ENCODE measurements around the gene MRGPRE. TPM values are rescaled to one million over a fixed set of nuclear protein-coding genes. Genes with fewer than 3 reads are reported as not detected.

MRGPRE gene
- total and polyA plus RNA-seq, 2 donors (not counting 1 experiment from before 2014, with no cell fraction given) = not detected

DNA sequence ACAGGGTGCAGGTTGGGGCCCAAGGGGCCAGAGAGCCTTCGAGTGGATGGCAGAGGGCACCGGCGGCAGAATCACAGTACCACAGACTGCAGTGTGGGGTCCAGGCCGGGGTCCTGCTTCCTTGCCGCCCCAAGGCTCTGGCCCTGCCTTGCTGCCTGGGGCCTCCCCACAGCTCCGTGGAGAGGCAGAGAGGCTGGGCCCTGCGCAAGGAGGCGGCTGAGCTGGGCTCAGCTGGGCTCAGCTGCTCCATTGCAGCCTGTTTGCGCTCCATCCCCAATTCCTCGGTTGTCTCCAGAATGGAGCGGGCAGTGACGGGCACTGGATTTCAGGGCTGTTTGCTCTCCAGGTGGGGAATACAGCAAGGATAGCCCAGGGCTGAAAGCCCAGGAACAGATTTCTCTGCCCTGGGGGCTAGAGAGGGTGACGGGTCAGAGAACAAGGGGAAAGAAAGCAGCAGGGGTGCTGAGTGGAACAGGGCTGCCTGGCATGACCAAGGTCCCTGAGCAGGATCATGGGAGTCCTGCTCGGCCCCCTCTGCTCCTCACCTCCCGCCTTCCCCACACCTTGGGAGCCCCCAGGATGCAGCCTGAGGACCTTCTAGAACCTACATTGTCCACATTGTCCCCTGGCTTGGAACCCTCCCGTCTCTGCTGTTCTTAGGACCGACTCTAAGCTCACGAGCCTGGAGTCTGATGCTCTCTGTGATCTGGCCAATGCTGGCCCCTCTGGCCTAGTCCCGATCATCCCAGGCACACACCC lies 32.5 kb downstream of the MRGPRE start:
- no peak for DNase-seq
- 89% methylated on average over 19 of the region's 19 CpGs for WGBS (ENCODE audit: insufficient coverage)

DNA sequence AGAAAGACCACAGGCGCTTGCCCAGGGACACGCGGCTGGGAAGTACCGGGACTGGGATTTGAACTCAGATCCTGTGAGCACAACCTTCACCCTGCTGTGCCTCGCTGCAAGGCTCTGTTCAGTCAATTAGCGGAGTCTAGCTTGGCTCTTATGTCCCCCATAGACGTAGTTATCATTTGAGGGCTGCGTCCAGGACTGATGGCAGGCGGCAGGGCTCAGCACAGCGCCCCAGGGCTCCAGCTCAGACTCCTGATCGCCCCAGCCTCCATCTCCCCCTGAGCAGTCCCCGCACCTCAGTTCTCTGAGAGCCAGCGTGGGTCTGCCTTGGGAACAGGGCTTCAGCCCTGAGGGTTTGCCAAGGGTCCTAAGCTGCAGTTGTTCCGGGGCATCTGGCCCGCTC lies 33.4 kb downstream of the MRGPRE start:
- H3K4me3 ChIP-seq (ENCODE audit: control extremely low read depth in 1 of 5, extremely low read depth in 1 of 5, insufficient read depth in 1 of 5, low read depth in 2 of 5, low read length in 4 of 5) = no peak overlapping the region
- ATAC-seq (ENCODE audit: low read depth) (no peak), DNase-seq (no peak)
- H3K9me3 ChIP-seq (ENCODE audit: control extremely low read depth in 1 of 3, control insufficient read depth in 2 of 3, insufficient read depth in 1 of 3, low read length in 2 of 3) = no peaks in the 10 kb centered on the region
- H3K27ac ChIP-seq (ENCODE audit: low read length in 2 of 2) = no peak overlapping the region
- no peaks in the 10 kb centered on the region for H4K20me1 ChIP-seq (ENCODE audit: control insufficient read depth, insufficient read depth, low read length, poor library complexity, severe bottlenecking)
- no peak for TF ChIP-seq EZH2 (IDR thresholded peaks at IDR 0.05; ENCODE audit: borderline replicate concordance, insufficient read depth, low read depth, low read length, poor library complexity, severe bottlenecking)
- TF ChIP-seq, protein P1, sequence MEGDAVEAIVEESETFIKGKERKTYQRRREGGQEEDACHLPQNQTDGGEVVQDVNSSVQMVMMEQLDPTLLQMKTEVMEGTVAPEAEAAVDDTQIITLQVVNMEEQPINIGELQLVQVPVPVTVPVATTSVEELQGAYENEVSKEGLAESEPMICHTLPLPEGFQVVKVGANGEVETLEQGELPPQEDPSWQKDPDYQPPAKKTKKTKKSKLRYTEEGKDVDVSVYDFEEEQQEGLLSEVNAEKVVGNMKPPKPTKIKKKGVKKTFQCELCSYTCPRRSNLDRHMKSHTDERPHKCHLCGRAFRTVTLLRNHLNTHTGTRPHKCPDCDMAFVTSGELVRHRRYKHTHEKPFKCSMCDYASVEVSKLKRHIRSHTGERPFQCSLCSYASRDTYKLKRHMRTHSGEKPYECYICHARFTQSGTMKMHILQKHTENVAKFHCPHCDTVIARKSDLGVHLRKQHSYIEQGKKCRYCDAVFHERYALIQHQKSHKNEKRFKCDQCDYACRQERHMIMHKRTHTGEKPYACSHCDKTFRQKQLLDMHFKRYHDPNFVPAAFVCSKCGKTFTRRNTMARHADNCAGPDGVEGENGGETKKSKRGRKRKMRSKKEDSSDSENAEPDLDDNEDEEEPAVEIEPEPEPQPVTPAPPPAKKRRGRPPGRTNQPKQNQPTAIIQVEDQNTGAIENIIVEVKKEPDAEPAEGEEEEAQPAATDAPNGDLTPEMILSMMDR (IDR thresholded peaks at IDR 0.05) = no peak
- Mint-ChIP-seq H3K4me3 (no peak overlapping the region), H3K27ac (no peak overlapping the region), H3K9me3 (ENCODE audit: insufficient read depth) (no peaks in the 10 kb centered on the region), H3K27me3 (peaks cover 5% of the 10 kb centered on the region), H3K4me1 (no peaks in the 10 kb centered on the region)
- peaks cover 0 to 9% (median 2%) of the 10 kb centered on the region in 4 experiments for H3K27me3 ChIP-seq (replicated peaks in 1 of 4; ENCODE audit: control extremely low read depth in 1 of 4, control insufficient read depth in 3 of 4, insufficient read depth in 4 of 4, low read length in 3 of 4)
- intact Hi-C loops (cut with micrococcal nuclease) = no loop called here
- WGBS (ENCODE audit: insufficient coverage) = 91% methylated on average over 15 of the region's 15 CpGs
- no peak overlapping the region for H3K9ac ChIP-seq (ENCODE audit: low read length)
- CTCF ChIA-PET = no interaction called here
- H3K36me3 ChIP-seq (replicated peaks in 1 of 2; ENCODE audit: control extremely low read depth in 1 of 2, control insufficient read depth in 1 of 2, extremely low read depth in 1 of 2, insufficient read depth in 2 of 2, low read length in 1 of 2) = no peaks in the 10 kb centered on the region
- H3K4me1 ChIP-seq (ENCODE audit: control insufficient read depth in 2 of 2, insufficient read depth in 2 of 2, low read length in 2 of 2) = no peaks in the 10 kb centered on the region
- no peaks in the 10 kb centered on the region for H3K79me2 ChIP-seq (ENCODE audit: control insufficient read depth, insufficient read depth, low read length)
- no peak overlapping the region for H2AFZ ChIP-seq (ENCODE audit: insufficient read depth, low read depth, low read length, poor library complexity, severe bottlenecking)
- POLR2A ChIA-PET = no interaction called here
- no peak overlapping the region for H3K4me2 ChIP-seq (replicated peaks; ENCODE audit: low read depth, low read length, poor library complexity, severe bottlenecking)

More for the DNA sequence above, 32.5 kb downstream of the MRGPRE start:
- Histone ChIP-seq H3K27me3 (replicated peaks in 1 of 4; ENCODE audit: control extremely low read depth in 1 of 4, control insufficient read depth in 3 of 4, insufficient read depth in 4 of 4, low read length in 3 of 4) (peaks cover 0 to 11% (median 2%) of the 10 kb centered on the region in 4 experiments), H3K79me2 (ENCODE audit: control insufficient read depth, insufficient read depth, low read length) (no peaks in the 10 kb centered on the region), H3K36me3 (replicated peaks in 1 of 2; ENCODE audit: control extremely low read depth in 1 of 2, control insufficient read depth in 1 of 2, extremely low read depth in 1 of 2, insufficient read depth in 2 of 2, low read length in 1 of 2) (no peaks in the 10 kb centered on the region), H4K20me1 (ENCODE audit: control insufficient read depth, insufficient read depth, low read length, poor library complexity, severe bottlenecking) (no peaks in the 10 kb centered on the region), H3K4me1 (ENCODE audit: control insufficient read depth in 2 of 2, insufficient read depth in 2 of 2, low read length in 2 of 2) (no peaks in the 10 kb centered on the region), H3K4me3 (ENCODE audit: control extremely low read depth in 1 of 5, extremely low read depth in 1 of 5, insufficient read depth in 1 of 5, low read depth in 2 of 5, low read length in 4 of 5) (no peak overlapping the region), H3K9ac (ENCODE audit: low read length) (no peak overlapping the region), H2AFZ (ENCODE audit: insufficient read depth, low read depth, low read length, poor library complexity, severe bottlenecking) (no peak overlapping the region), H3K4me2 (replicated peaks; ENCODE audit: low read depth, low read length, poor library complexity, severe bottlenecking) (no peak overlapping the region), H3K9me3 (ENCODE audit: control extremely low read depth in 1 of 3, control insufficient read depth in 2 of 3, insufficient read depth in 1 of 3, low read length in 2 of 3) (peaks cover 0 to 4% (median 0%) of the 10 kb centered on the region in 3 donors), H3K27ac (ENCODE audit: low read length in 2 of 2) (no peak overlapping the region)
- no peak for ATAC-seq (ENCODE audit: low read depth)
- no peaks in the 10 kb centered on the region for H3K4me1 Mint-ChIP-seq
- TF ChIP-seq EZH2 (IDR thresholded peaks at IDR 0.05; ENCODE audit: borderline replicate concordance, insufficient read depth, low read depth, low read length, poor library complexity, severe bottlenecking) = no peak
- TF ChIP-seq, protein P1 (IDR thresholded peaks at IDR 0.05) = no peak
- H3K4me3 Mint-ChIP-seq = no peak overlapping the region
- ChIA-PET POLR2A (no interaction called here), CTCF (no interaction called here)
- H3K9me3 Mint-ChIP-seq (ENCODE audit: insufficient read depth) = no peaks in the 10 kb centered on the region
- H3K27me3 Mint-ChIP-seq = peaks cover 5% of the 10 kb centered on the region
- no peak overlapping the region for H3K27ac Mint-ChIP-seq
- intact Hi-C loops (cut with micrococcal nuclease) = no loop called here

Data from B cell (primary cell).